ENCODE data around the gene F2RL2.

Gene F2RL2

GRCh38 chr5:76620166-76620565, 3.0 kb downstream of the F2RL2 start:
- no peak for DNase-seq

DNA sequence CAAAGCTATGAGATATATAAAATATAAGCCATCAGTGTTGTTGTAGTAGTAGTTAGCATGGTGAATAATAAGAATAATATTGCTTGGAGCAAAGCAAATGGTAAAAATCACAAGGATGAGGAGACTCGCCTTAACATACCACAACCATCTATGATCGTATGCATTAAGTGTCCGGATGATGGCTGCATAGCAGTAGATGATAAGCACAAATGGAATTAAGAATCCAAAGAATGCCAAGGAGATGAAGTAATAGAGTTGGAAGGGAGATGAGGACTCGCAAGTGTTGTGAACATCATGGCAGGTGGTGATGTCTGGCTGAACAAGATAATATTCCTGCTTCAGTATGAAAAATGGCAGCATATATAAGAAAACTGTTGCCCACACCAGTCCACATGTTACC, 5.5 kb downstream of the F2RL2 start:
- no peak for DNase-seq

DNA sequence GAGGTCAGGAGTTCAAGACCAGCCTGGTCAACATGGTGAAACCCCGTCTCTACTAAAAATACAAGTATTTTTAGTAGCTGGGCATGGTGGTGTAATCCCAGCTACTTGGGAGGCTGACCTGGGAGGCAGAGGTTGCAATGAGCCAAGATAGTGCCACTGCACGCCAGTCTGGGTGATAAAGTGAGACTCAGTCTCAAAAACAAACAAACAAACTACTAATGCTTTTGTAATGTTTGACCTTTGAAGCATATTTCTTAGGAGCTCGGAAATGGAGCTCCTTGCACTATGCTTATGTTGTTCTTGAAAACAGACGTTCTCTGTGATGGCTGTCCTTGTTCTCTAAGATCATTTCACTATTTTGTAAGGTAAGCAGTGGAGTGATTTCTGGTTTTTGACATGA, 6.0 kb downstream of the F2RL2 start:
- no peak for DNase-seq

- no peak for DNase-seq
These were observed 7.0 kb downstream of the F2RL2 start for GRCh38 chr5:76616206-76616605.

GRCh38 chr5:76615759-76616158, 7.4 kb downstream of the F2RL2 start:
- no peak for DNase-seq

DNA sequence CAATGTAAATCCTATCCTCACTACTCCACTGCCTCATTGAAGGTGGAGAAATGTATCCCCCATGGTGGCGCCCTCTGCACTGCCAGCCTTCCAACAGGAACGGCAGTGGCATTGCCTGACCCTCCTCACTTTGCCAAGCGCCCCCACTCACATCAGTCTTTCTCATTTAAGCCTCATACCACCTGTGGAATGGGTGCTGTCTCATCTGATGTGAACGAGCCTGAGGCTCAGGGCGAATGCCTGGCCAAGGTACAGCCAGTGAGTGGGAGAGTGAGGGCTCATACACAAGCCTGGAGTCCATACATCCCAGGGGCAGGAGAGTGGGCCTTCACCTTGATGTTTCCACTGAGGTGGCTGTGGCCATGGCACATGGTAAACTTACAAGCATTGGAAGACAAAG, 10.3 kb downstream of the F2RL2 start:
- no peak for DNase-seq

DNA sequence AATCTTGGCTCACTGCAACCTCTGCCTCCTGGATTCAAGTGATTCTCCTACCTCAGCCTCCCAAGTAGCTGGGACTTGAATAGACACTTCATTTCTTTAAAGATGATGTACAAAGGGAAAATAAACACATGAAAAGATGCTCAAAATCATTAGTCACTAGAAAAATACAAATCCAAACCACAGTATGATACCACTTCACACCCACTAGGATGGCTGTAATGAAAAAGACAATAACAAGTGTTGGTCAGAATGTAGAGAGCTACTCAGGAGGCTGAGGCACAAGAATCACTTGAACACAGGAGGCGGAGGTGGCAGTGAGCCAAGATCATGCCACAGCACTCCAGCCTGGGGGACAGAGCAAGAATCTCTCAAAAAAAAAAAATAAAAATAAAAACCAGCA, 13.0 kb downstream of the F2RL2 start:
- no peak for DNase-seq

DNA sequence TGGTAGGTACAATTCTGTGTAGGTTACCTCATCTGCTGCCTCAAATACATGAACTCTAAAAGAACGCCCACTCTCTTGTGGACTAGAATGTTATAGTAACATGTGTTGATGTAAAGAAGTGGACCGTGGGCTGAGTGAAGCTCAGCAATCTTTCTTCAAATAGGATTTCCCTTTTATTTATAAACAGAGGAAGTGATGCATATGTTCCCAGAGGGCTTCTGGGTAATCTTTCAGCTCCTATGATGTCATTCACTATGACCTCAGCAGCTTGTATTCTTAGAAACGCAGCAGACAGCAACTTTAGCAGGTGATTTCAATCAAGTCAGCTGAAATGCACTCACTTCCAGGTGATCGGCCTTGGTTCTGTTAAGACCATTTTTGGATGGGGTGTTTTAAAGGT, 14.4 kb downstream of the F2RL2 start:
- peak; percentile 82 to 95 (median 91) for DNase-seq

- no peak for DNase-seq
These were observed 15.8 kb downstream of the F2RL2 start for GRCh38 chr5:76607353-76607871.

DNA sequence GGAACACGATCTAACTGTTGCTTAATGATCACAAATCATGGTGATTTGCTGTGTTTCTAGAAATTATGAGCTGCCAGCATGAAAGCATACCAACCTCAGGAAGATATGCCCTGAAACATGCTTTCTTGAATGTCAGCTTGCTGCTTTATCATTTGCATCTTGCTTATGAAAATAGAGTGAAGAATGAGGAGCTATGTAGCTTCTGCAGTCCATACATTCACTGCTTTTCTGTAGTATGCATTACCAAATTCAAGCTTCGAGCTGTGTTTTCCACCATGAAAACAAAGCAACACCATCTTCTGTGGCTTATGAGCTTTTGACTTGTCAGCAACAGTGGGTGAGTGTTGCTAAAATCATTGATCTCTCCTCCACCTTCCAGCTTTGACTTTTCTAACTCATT, 16.5 kb downstream of the F2RL2 start:
- DNase-seq: no peak

DNA sequence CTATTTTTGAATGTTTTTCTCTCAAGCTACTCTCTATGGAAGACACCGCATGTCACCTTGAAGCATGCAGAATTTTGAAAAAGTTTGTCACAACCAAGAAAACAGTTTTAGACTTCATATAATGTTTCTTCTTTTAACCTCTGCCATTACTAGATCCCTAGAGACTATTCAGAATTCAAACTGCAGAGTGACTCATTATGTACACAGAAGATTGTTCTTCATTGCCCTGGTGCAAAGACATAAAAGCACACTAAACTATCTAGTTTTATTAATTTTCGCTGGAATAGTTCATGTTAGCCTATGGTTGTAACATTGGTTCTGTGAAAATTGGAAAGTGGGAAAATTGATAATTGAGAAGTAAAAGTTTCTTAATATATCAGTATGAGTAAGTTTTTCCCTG, 18.4 kb downstream of the F2RL2 start:
- no peak for DNase-seq

- peak; percentile 34 to 53 (median 46) for DNase-seq
These were observed 19.2 kb downstream of the F2RL2 start for GRCh38 chr5:76603991-76604390.

DNA sequence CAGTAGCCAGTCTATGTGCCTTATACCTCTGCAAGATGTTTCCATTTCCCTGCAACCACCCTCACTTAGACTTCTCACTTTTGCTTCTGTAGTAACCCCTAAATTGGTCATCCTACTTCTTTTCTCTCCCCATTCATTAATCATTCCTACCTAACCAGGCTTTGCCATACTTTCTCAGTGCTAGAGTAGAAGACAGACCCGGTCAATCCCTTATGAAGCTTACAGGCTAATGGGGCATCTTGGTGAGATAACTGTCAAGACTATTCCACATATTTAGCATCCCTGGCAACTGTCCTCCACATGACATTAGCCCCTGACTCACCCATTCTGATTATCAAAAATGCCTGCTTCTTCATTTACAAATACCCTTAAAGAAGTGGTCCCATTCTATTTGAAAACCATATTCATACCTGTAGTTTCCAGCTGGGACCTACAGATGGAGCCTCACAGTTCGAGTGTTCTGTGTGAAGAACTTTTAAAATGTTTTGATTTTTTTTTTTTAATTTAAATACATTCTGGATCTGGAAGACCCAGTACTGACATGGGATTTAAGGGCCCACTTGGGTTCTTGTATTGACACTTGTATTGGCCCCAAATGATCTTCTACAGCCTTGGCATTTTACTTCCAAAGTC, 21.0 kb downstream of the F2RL2 start:
- DNase-seq: no peak

DNA sequence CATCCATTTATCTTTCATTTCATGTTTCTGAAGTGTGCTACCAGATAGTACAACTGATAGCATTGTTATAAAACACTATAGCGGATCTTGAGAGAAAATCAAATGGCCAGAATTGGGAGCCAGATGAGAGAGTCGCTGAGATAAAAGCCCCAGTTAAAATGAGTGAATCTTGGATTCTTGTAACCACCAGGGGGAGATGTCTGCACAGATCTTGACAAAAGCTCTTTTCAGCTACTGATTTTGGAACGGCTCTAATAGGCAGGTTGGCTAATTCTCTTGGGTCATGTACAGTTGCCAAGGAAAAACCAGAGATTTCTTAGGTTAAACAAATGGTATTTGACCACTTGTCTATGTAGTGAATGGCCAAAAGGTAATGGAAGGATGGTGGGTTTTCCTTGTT, 21.7 kb downstream of the F2RL2 start:
- peak; percentile 73 to 75 (median 73) for DNase-seq

DNA sequence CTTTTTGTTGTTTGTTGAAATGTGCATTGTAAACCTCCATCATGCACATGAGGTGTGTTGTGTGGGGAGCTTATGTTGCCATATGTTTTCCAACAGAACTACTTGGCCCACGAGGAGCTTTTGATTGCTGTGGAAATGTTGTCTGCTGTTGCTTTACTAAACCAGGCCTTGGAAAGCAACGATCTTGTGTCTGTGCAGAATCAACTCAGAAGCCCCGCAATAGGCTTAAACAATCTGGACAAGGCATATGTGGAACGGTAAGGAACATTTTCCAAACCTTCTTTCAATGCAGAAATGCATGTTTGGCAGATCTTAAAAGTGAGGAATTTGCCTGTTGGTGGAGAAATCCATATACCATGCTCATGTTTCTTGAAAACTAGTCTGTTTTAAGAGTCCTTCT, 22.5 kb downstream of the F2RL2 start:
- DNase-seq: no peak

- no peak for DNase-seq
These were observed 24.7 kb downstream of the F2RL2 start for GRCh38 chr5:76598531-76598930.

GRCh38 chr5:76595755-76596481, 27.3 kb downstream of the F2RL2 start:
- no peak for DNase-seq

GRCh38 chr5:76594107-76594506, 29.1 kb downstream of the F2RL2 start:
- no peak for DNase-seq

DNA sequence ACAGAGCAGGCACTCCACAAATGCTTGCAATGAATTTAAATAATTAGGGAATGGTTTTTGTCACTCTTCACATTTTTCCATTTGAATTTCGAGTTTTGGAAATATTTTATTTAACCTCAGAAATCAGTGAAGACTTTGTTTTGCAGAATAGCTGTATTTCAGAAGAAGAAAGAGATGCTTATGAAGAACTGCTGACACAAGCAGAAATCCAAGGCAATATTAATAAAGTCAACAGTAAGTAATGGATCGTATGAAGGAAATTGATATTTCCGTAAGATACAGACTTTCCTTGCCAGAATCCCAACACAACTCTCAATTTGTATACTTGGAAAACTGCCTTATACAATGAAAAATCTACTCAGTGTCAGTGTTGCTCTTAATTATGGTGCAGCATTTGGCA, 30.5 kb downstream of the F2RL2 start:
- no peak for DNase-seq

GRCh38 chr5:76591366-76591765, 31.8 kb downstream of the F2RL2 start:
- no peak for DNase-seq

GRCh38 chr5:76590027-76590426, 33.2 kb downstream of the F2RL2 start:
- DNase-seq: peak; percentile 29 to 60 (median 31)

GRCh38 chr5:76586531-76586930, 36.7 kb downstream of the F2RL2 start:
- no peak for DNase-seq

GRCh38 chr5:76585783-76586217, 37.4 kb downstream of the F2RL2 start:
- DNase-seq: no peak
